ENCODE measurements around the gene KDM2A.

- TF ChIP-seq CTCF (conservative IDR thresholded peaks at IDR 0.05 in 1 of 2, IDR thresholded peaks at IDR 0.05 in 1 of 2; ENCODE audit: extremely low read depth in 1 of 2, insufficient read depth in 1 of 2, low read depth in 1 of 2, low read length in 2 of 2) (no peak), EZH2 (IDR thresholded peaks at IDR 0.05; ENCODE audit: borderline replicate concordance, low read length) (no peak)
These were observed 181.2 kb downstream of the KDM2A start for GRCh38 chr11:67300256-67300755.
